ENCODE data around the gene MPIG6B. TPM values are rescaled to one million over a fixed set of nuclear protein-coding genes. Genes with fewer than 3 reads are reported as not detected.

MPIG6B gene
- total and polyA plus RNA-seq, 2 donors from 2014 or later = 0.60 TPM; not detected in 1

GRCh38 chr6:31691078-31691463 lies 32.1 kb upstream of the MPIG6B start:
- Histone ChIP-seq H3K9ac (ENCODE audit: low read length in 3 of 3) (no peak overlapping the region), H3K4me1 (ENCODE audit: control insufficient read depth in 2 of 3, insufficient read depth in 2 of 3, low read depth in 1 of 3, low read length in 3 of 3) (no peaks in the 10 kb centered on the region), H3K27me3 (ENCODE audit: control insufficient read depth, insufficient read depth, low read length) (no peaks in the 10 kb centered on the region), H3K9me3 (ENCODE audit: control insufficient read depth in 2 of 3, insufficient read depth in 1 of 3, low read length in 3 of 3) (no peaks in the 10 kb centered on the region), H3K4me3 (ENCODE audit: low read length in 3 of 3) (no peak overlapping the region), H3K36me3 (ENCODE audit: control insufficient read depth in 2 of 3, insufficient read depth in 3 of 3, low read length in 3 of 3) (peaks cover 9 to 49% (median 46%) of the 10 kb centered on the region in 3 donors), H3K27ac (ENCODE audit: low read depth in 2 of 2, low read length in 2 of 2) (no peak overlapping the region)
- no peak for TF ChIP-seq CTCF (IDR thresholded peaks at IDR 0.05; ENCODE audit: borderline replicate concordance, extremely low read depth, insufficient read depth)
- DNase-seq = no peak
- intact Hi-C loops (cut with DNase I) = no loop called here
- FAIRE-seq = no peak

- no peak for TF ChIP-seq CTCF (IDR thresholded peaks at IDR 0.05; ENCODE audit: borderline replicate concordance, extremely low read depth, insufficient read depth)
- Histone ChIP-seq H3K4me1 (ENCODE audit: control insufficient read depth in 2 of 3, insufficient read depth in 2 of 3, low read depth in 1 of 3, low read length in 3 of 3) (no peaks in the 10 kb centered on the region), H3K27me3 (ENCODE audit: control insufficient read depth, insufficient read depth, low read length) (no peaks in the 10 kb centered on the region), H3K27ac (ENCODE audit: low read depth in 2 of 2, low read length in 2 of 2) (no peak overlapping the region), H3K36me3 (ENCODE audit: control insufficient read depth in 2 of 3, insufficient read depth in 3 of 3, low read length in 3 of 3) (peaks cover 9 to 51% (median 46%) of the 10 kb centered on the region in 3 donors), H3K9ac (ENCODE audit: low read length in 3 of 3) (no peak overlapping the region), H3K9me3 (ENCODE audit: control insufficient read depth in 2 of 3, insufficient read depth in 1 of 3, low read length in 3 of 3) (no peaks in the 10 kb centered on the region), H3K4me3 (ENCODE audit: low read length in 3 of 3) (no peak overlapping the region)
- FAIRE-seq (no peak), DNase-seq (no peak)
- intact Hi-C loops (cut with DNase I) = no loop called here
Measured at GRCh38 chr6:31691564-31692108, 31.5 kb upstream of the MPIG6B start.

GRCh38 chr6:31692353-31692752 lies 30.8 kb upstream of the MPIG6B start:
- DNase-seq (no peak), FAIRE-seq (no peak)
- Histone ChIP-seq H3K4me1 (ENCODE audit: control insufficient read depth in 2 of 3, insufficient read depth in 2 of 3, low read depth in 1 of 3, low read length in 3 of 3) (no peaks in the 10 kb centered on the region), H3K9ac (ENCODE audit: low read length in 3 of 3) (no peak overlapping the region), H3K27ac (ENCODE audit: low read depth in 2 of 2, low read length in 2 of 2) (no peak overlapping the region), H3K9me3 (ENCODE audit: control insufficient read depth in 2 of 3, insufficient read depth in 1 of 3, low read length in 3 of 3) (no peaks in the 10 kb centered on the region), H3K4me3 (ENCODE audit: low read length in 3 of 3) (no peak overlapping the region), H3K27me3 (ENCODE audit: control insufficient read depth, insufficient read depth, low read length) (no peaks in the 10 kb centered on the region), H3K36me3 (ENCODE audit: control insufficient read depth in 2 of 3, insufficient read depth in 3 of 3, low read length in 3 of 3) (peaks cover 9 to 54% (median 45%) of the 10 kb centered on the region in 3 donors)
- no peak for TF ChIP-seq CTCF (IDR thresholded peaks at IDR 0.05; ENCODE audit: borderline replicate concordance, extremely low read depth, insufficient read depth)
- intact Hi-C loops (cut with DNase I) = no loop called here

GRCh38 chr6:31692886-31693285 lies 30.3 kb upstream of the MPIG6B start:
- DNase-seq (no peak), FAIRE-seq (no peak)
- no peak for TF ChIP-seq CTCF (IDR thresholded peaks at IDR 0.05; ENCODE audit: borderline replicate concordance, extremely low read depth, insufficient read depth)
- H3K27me3 ChIP-seq (ENCODE audit: control insufficient read depth, insufficient read depth, low read length) = no peaks in the 10 kb centered on the region
- no peak overlapping the region for H3K27ac ChIP-seq (ENCODE audit: low read depth in 2 of 2, low read length in 2 of 2)
- intact Hi-C loops (cut with DNase I) = no loop called here
- H3K9me3 ChIP-seq (ENCODE audit: control insufficient read depth in 2 of 3, insufficient read depth in 1 of 3, low read length in 3 of 3) = no peaks in the 10 kb centered on the region
- H3K36me3 ChIP-seq (ENCODE audit: control insufficient read depth in 2 of 3, insufficient read depth in 3 of 3, low read length in 3 of 3) = peaks cover 9 to 50% (median 44%) of the 10 kb centered on the region in 3 donors
- H3K4me1 ChIP-seq (ENCODE audit: control insufficient read depth in 2 of 3, insufficient read depth in 2 of 3, low read depth in 1 of 3, low read length in 3 of 3) = no peaks in the 10 kb centered on the region
- H3K9ac ChIP-seq (ENCODE audit: low read length in 3 of 3) = no peak overlapping the region
- H3K4me3 ChIP-seq (ENCODE audit: low read length in 3 of 3) = no peak overlapping the region

Measured in kidney (tissue), 14 donors.